ENCODE measurements around the gene PGM2L1.

- no peak for TF ChIP-seq POLR2A (IDR thresholded peaks at IDR 0.05)
- TF ChIP-seq CTCF (IDR thresholded peaks at IDR 0.05), result no peak
These were observed 99.2 kb downstream of the PGM2L1 start for GRCh38 chr11:74299015-74299414.

Data from lower leg skin (tissue), 3 donors.